Nephron progenitor cell (in vitro differentiated cells): ENCODE data around the gene MMP23B.

Source experiments
- DNase-seq: peaks from one replicate; pipeline ENCODE4 v3.0.0; 2021
- H3K27ac Mint-ChIP-seq: 2 replicates; pipeline ENCODE4 v1.8.0; 2021; ENCODE audit warnings: mild to moderate bottlenecking, moderate library complexity, mixed read lengths
- H3K27me3 Mint-ChIP-seq: 2 replicates; pipeline ENCODE4 v1.8.0; 2021; ENCODE audit warnings: mild to moderate bottlenecking, low read depth, mixed read lengths; ENCODE audit not compliant: poor library complexity
- H3K36me3 Mint-ChIP-seq: 2 replicates; pipeline ENCODE4 v1.8.0; 2021; ENCODE audit warnings: low read depth, mixed read lengths
- H3K4me1 Mint-ChIP-seq: 2 replicates; pipeline ENCODE4 v1.8.0; 2021; ENCODE audit warnings: mixed read lengths
- H3K4me3 Mint-ChIP-seq: 2 replicates; pipeline ENCODE4 v1.8.0; 2021; ENCODE audit warnings: mild to moderate bottlenecking, moderate library complexity, mixed read lengths
- H3K9me3 Mint-ChIP-seq: 2 replicates; pipeline ENCODE4 v1.8.0; 2021; ENCODE audit warnings: mild to moderate bottlenecking, moderate library complexity, mixed read lengths
- TF ChIP-seq, protein P1 (sequence below): fragments of 200-600 bp; sonication (generic); IDR thresholded peaks from 2 replicates; pipeline ENCODE4 v1.5.0; 2021; ENCODE audit warnings: antibody characterized with exemption

The MMP23B gene

GRCh38 chr1:1606232-1606631 lies 25.7 kb upstream of the MMP23B start:
- Mint-ChIP-seq H3K27me3 (peaks cover 53% of the 10 kb centered on the region), H3K36me3 (no peaks in the 10 kb centered on the region), H3K4me1 (peaks cover 7% of the 10 kb centered on the region), H3K4me3 (no peak overlapping the region), H3K9me3 (no peaks in the 10 kb centered on the region), H3K27ac (no peak overlapping the region)
- TF ChIP-seq, protein P1, sequence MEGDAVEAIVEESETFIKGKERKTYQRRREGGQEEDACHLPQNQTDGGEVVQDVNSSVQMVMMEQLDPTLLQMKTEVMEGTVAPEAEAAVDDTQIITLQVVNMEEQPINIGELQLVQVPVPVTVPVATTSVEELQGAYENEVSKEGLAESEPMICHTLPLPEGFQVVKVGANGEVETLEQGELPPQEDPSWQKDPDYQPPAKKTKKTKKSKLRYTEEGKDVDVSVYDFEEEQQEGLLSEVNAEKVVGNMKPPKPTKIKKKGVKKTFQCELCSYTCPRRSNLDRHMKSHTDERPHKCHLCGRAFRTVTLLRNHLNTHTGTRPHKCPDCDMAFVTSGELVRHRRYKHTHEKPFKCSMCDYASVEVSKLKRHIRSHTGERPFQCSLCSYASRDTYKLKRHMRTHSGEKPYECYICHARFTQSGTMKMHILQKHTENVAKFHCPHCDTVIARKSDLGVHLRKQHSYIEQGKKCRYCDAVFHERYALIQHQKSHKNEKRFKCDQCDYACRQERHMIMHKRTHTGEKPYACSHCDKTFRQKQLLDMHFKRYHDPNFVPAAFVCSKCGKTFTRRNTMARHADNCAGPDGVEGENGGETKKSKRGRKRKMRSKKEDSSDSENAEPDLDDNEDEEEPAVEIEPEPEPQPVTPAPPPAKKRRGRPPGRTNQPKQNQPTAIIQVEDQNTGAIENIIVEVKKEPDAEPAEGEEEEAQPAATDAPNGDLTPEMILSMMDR = no peak
- no peak for DNase-seq

DNA sequence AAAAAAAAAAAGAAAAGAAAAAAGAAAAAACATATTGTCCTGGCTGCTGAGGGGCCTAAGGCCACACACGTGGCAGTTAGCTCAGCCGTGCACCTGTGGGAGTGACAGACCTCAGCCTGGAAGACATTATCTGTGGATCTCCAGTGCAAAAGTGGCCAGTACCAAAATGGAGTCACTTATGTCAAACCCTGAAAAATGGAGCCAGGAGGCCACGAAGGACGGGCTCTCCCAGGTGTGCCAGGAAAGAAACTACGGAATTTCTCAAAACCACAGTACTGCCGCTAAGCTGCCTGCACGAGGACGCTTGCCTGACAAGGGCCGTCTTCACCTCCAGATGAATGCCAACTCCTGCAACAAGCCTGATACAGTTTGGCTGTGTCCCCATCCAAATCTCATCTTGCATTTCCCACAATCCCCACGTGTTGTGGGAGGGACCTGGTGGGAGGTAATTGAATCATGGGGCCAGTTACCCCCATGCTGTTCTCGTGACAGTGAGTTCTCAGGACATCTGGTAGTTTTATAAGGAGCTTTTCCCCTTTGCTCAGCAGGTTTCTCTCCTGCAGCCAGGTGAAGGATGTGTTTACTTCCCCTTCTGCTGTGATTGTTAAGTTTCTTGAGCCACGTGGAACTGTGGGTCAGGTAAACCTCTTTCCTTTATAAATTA lies 22.0 kb upstream of the MMP23B start:
- H3K9me3 Mint-ChIP-seq = no peaks in the 10 kb centered on the region
- H3K27me3 Mint-ChIP-seq = peaks cover 17% of the 10 kb centered on the region
- H3K4me3 Mint-ChIP-seq = no peak overlapping the region
- no peak for DNase-seq
- peaks cover 5% of the 10 kb centered on the region for H3K36me3 Mint-ChIP-seq
- peaks cover 30% of the 10 kb centered on the region for H3K4me1 Mint-ChIP-seq
- no peak overlapping the region for H3K27ac Mint-ChIP-seq
- TF ChIP-seq, protein P1 = no peak

DNA sequence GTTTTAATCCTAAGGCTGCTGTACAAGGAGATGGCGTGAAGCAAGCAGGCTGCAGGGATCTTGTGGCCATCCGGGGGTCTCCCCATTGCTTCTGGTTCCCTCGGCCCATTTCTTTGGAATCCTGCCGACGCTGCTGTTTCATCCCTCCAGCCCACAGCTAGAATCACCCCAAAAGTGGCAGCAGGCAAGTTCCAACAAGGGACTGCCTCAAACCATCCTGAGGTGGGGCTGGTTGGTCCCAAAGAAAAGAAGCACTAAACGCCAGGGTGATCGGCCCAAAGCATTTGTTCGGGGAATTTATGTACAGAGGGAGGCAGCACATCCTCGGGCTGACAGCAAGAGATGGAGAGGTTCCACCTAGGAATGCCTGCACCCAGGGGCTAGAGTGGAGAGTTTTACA lies 21.2 kb upstream of the MMP23B start:
- Mint-ChIP-seq H3K4me3 (no peak overlapping the region), H3K4me1 (peaks cover 32% of the 10 kb centered on the region), H3K9me3 (no peaks in the 10 kb centered on the region), H3K27me3 (peaks cover 15% of the 10 kb centered on the region), H3K36me3 (peaks cover 5% of the 10 kb centered on the region), H3K27ac (no peak overlapping the region)
- TF ChIP-seq, protein P1 = no peak
- DNase-seq = no peak

DNA sequence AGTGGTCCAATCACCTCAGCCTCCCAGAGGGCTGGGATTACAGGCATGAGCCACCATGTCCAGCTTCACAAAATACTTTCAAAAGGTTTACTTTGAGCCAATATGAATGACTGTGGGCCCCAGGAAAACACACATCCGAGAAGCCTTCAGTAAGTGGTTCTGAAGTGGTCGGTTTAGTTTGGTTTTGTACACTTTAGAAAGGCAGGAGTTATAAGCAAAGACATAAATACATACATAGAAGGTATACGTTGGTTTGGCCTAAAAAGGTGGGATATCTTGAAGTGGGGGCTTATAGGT lies 19.9 kb upstream of the MMP23B start:
- DNase-seq = no peak
- H3K36me3 Mint-ChIP-seq = peaks cover 5% of the 10 kb centered on the region
- peaks cover 33% of the 10 kb centered on the region for H3K4me1 Mint-ChIP-seq
- peaks cover 12% of the 10 kb centered on the region for H3K27me3 Mint-ChIP-seq
- H3K4me3 Mint-ChIP-seq = peak overlapping the region; percentile 52
- TF ChIP-seq, protein P1 = no peak
- H3K27ac Mint-ChIP-seq = no peak overlapping the region
- H3K9me3 Mint-ChIP-seq = no peaks in the 10 kb centered on the region

GRCh38 chr1:1613509-1614082 lies 18.4 kb upstream of the MMP23B start:
- TF ChIP-seq, protein P1 = no peak
- no peak overlapping the region for H3K27ac Mint-ChIP-seq
- H3K27me3 Mint-ChIP-seq = peaks cover 4% of the 10 kb centered on the region
- no peaks in the 10 kb centered on the region for H3K9me3 Mint-ChIP-seq
- DNase-seq = no peak
- peaks cover 39% of the 10 kb centered on the region for H3K4me1 Mint-ChIP-seq
- H3K36me3 Mint-ChIP-seq = peaks cover 5% of the 10 kb centered on the region
- H3K4me3 Mint-ChIP-seq = peak overlapping the region; percentile 95
